Activated naive CD8-positive, alpha-beta T cell (primary cell): ENCODE results near the gene NKX2-4.

Experiments
- H3K27ac Mint-ChIP-seq: one replicate; pipeline ENCODE4 v1.8.0; 2021; ENCODE audit warnings: mixed read lengths
- H3K27me3 Mint-ChIP-seq: one replicate; pipeline ENCODE4 v1.8.0; 2021; ENCODE audit warnings: mixed read lengths
- H3K36me3 Mint-ChIP-seq: one replicate; pipeline ENCODE4 v1.8.0; 2021; ENCODE audit warnings: mixed read lengths
- H3K4me1 Mint-ChIP-seq: one replicate; pipeline ENCODE4 v1.8.0; 2021; ENCODE audit warnings: low read depth, mixed read lengths
- H3K4me3 Mint-ChIP-seq: one replicate; pipeline ENCODE4 v1.8.0; 2021; ENCODE audit warnings: mild to moderate bottlenecking, mixed read lengths
- H3K9me3 Mint-ChIP-seq: one replicate; pipeline ENCODE4 v1.8.0; 2021; ENCODE audit warnings: low read depth, mixed read lengths

Gene NKX2-4

GRCh38 chr20:21358737-21359136, 38.6 kb downstream of the NKX2-4 start:
- H3K27ac Mint-ChIP-seq, result no peak overlapping the region
- H3K36me3 Mint-ChIP-seq, result peaks cover 14% of the 10 kb centered on the region
- no peak overlapping the region for H3K4me3 Mint-ChIP-seq
- no peaks in the 10 kb centered on the region for H3K9me3 Mint-ChIP-seq
- no peaks in the 10 kb centered on the region for H3K27me3 Mint-ChIP-seq
- H3K4me1 Mint-ChIP-seq, result no peaks in the 10 kb centered on the region

GRCh38 chr20:21357844-21358243, 39.5 kb downstream of the NKX2-4 start:
- H3K27ac Mint-ChIP-seq, result no peak overlapping the region
- H3K36me3 Mint-ChIP-seq, result peaks cover 11% of the 10 kb centered on the region
- no peaks in the 10 kb centered on the region for H3K4me1 Mint-ChIP-seq
- no peak overlapping the region for H3K4me3 Mint-ChIP-seq
- no peaks in the 10 kb centered on the region for H3K27me3 Mint-ChIP-seq
- no peaks in the 10 kb centered on the region for H3K9me3 Mint-ChIP-seq

- Mint-ChIP-seq H3K36me3 (peaks cover 7% of the 10 kb centered on the region), H3K27me3 (no peaks in the 10 kb centered on the region), H3K4me1 (no peaks in the 10 kb centered on the region), H3K27ac (no peak overlapping the region), H3K9me3 (no peaks in the 10 kb centered on the region), H3K4me3 (no peak overlapping the region)
Observed at GRCh38 chr20:21356386-21356785, 40.9 kb downstream of the NKX2-4 start.

GRCh38 chr20:21355981-21356380, 41.3 kb downstream of the NKX2-4 start:
- no peak overlapping the region for H3K4me3 Mint-ChIP-seq
- H3K36me3 Mint-ChIP-seq, result peaks cover 7% of the 10 kb centered on the region
- no peaks in the 10 kb centered on the region for H3K4me1 Mint-ChIP-seq
- no peaks in the 10 kb centered on the region for H3K9me3 Mint-ChIP-seq
- no peaks in the 10 kb centered on the region for H3K27me3 Mint-ChIP-seq
- no peak overlapping the region for H3K27ac Mint-ChIP-seq

GRCh38 chr20:21353236-21353635, 44.1 kb downstream of the NKX2-4 start:
- Mint-ChIP-seq H3K9me3 (no peaks in the 10 kb centered on the region), H3K36me3 (peaks cover 9% of the 10 kb centered on the region), H3K4me1 (no peaks in the 10 kb centered on the region), H3K27me3 (no peaks in the 10 kb centered on the region), H3K4me3 (no peak overlapping the region), H3K27ac (no peak overlapping the region)

- Mint-ChIP-seq H3K27me3 (no peaks in the 10 kb centered on the region), H3K36me3 (peaks cover 10% of the 10 kb centered on the region), H3K4me3 (no peak overlapping the region)
Observed at GRCh38 chr20:21352703-21353102, 44.6 kb downstream of the NKX2-4 start.

More at GRCh38 chr20:21352703-21353102, 44.6 kb downstream of the NKX2-4 start:
- H3K27ac Mint-ChIP-seq, result no peak overlapping the region
- H3K9me3 Mint-ChIP-seq, result no peaks in the 10 kb centered on the region
- H3K4me1 Mint-ChIP-seq, result no peaks in the 10 kb centered on the region
